DMS 273 treated with DMSO at 0.1 percent for 48 hours (cell line): Measurements from ENCODE around the gene PHOSPHO2.
"Not testable (repeated sequence)": the region's sequence is repeated elsewhere in the genome, so short reads cannot be mapped to it uniquely, and the experiment has no call there.

Experiments
- DNase-seq: peaks from one replicate; lab custom pipeline; 2025; lab: John Stamatoyannopoulos, UW

The PHOSPHO2 gene

DNA sequence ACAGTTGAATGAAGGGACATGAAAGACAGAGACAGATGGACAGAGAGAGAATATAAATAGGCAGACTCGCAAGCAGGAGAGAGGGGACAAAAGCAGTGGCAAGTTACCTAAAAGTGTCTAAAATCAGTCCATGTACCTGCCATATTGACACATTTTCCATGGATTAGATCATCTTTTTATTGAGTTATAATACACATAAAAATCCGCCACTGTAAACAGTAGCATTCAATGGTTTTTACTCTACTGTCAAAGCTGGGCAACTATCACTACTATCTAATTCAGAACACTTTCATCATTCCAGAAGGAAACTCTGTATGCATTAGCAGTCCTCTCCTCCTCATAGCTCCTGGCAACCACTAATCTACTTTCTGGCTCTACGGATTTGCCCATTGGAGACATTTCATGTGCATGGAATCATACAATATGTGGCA lies 10.1 kb upstream of the PHOSPHO2 start:
- no peak for DNase-seq

DNA sequence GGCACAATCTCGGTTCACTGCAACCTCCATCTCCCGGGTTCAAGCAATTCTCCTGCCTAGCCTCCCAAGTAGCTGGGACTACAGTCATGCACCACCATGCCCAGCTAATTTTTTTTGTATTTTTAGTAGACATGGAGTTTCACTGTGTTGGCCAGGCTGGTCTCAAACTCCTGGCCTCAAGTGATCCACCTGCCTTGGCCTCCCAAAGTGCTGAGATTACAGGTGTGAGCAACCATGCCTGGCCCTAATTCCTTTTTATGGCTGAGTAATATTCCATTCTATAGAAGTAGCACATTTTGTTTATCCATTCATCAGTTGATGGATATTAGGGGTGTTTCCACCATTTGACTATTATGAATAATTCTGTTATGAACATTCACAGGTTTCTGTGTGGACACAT lies 9.6 kb upstream of the PHOSPHO2 start:
- not testable (repeated sequence) for DNase-seq

DNA sequence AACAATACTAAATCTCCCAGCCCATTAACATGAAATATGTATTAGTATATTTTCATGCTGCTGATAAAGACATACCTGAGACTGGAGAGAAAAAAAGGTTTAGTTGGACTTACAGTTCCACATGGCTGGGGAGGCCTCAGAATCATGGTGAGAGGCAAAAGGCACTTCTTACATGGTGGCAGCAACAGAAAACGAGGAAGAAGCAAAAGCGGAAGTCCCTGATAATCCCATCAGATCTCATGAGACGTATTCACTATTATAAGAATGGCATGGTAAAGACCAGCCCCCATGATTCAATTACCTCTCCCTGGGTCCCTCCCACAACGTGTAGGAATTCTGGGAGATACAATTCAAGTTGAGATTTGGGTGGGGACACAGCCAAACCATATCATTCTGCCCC lies 7.4 kb upstream of the PHOSPHO2 start:
- DNase-seq = not testable (repeated sequence)

DNA sequence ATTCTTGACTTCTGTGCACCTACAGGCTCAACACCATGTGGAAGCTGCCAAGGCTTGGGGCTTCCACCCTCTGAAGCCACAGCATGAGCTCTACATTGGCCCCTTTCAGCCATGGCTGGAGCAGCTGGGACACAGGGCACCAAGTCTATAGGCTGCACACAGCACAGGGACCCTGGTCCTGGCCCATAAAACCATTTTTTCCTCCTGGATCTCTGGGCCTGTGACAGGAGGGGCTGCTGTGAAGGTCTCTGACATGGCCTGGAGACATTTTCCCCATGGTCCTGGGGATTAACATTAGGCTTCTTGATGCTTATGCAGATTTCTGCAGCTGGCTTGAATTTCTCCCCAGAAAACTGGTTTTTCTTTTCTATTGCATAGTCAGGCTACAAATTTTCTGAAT lies 6.3 kb upstream of the PHOSPHO2 start:
- DNase-seq = not testable (repeated sequence)

DNA sequence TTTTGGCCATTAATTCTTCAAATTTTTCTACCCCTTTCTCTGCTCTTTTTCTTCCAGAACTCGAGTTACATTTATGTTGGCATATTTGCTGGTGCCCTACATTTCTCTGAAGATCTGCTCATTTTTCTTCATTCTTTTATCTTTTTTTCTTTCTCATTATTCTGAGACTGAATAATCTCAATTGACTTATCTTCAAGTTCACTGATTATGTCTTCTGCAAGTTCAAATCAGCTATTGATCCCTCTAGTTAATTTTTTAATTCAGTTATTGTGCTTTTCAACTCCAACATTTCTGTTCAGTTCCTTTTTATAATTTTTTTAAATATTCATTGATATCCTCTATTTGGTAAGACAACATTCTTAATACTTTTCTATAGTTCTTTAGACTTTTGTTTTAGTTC lies 3.3 kb upstream of the PHOSPHO2 start:
- no peak for DNase-seq

DNA sequence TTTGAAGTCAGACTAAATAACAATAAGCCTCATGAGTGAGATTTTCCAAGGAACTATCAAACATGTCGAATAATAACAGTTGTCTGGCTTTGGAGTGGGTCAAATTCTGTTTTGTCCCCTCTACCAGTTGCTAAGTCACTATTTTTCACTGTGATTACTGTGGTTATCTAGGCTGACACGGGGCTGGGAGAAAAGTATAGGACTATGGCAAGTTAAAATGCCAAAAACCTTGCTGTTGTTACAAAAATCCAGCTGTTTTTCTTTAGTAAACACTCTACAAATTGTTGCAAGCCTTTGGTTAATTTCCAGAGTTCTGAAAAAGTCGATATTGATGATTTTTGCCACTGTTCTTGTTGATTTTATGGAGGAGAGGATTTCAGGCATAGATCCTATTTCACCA lies 1.6 kb upstream of the PHOSPHO2 start:
- no peak for DNase-seq

DNA sequence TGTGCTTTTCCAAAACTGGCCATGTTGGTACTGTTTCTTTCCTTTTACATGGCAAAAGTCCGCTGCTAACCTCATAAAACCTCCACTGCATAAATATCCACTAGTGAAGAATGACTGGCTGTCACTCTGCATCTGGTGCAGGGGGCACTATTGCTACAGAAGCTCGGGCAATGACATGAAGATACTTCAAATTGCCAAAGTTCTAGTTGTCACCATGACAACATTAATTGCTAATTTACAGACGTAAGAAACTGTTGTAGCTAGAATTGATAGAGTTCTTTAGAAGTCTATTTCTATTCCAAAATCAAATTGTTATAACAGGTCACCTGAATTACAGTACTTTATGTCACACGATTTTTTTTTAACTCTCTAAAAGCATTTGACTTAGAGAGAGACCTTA lies 909 bp upstream of the PHOSPHO2 start:
- DNase-seq = no peak

DNA sequence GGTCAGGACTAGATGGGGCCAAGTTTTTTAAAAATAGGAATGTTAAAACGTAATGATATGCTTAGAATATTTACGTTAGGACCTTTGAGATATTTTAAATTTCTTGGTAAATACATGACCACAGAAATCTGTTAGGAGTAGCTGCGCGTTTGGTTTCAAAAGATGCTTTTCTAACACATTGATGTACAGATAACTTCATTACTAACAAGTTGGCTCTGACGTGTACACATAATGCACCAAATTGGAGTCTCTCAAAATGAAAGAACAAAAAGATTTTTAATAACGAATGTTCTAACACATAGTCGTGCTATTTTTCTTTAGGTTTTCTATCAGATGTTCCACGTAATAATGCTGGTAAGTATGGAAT lies 608 bp downstream of the PHOSPHO2 start:
- no peak for DNase-seq

DNA sequence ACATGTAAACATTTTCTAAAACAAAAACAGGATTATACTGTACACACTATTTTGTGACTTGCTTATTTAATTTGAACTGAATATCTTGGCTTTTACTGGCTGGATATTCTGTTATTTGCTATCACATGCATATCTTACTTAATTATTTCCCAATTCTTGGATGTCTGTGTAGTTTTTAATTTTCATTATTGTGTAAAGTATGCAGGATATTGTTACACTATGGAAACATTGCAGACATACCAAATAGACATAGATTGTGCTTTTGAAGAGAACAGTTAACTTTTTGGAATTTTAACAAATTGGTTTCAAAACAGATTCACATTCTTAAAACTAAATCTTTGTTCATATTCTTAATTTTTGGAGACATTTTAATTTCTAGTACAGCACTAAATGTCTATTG lies 2.1 kb downstream of the PHOSPHO2 start:
- DNase-seq = no peak

DNA sequence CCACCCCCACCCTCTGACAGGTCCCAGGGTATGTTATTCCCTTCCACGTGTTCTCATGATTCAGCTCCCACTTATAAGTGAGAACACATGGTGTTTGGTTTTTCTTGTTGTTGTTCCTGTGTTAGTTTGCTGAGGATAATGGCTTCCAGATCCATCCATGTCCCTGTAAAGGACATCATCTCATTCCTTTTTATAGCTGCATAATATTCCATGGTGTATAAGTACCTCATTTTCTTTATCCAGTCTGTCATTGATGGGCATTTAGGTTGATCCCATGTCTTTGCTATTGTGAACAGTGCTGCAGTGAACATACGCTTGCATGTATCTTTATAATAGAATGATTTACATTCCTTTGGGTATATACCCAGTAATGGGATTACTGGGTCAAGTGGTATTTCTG lies 4.9 kb downstream of the PHOSPHO2 start:
- not testable (repeated sequence) for DNase-seq

DNA sequence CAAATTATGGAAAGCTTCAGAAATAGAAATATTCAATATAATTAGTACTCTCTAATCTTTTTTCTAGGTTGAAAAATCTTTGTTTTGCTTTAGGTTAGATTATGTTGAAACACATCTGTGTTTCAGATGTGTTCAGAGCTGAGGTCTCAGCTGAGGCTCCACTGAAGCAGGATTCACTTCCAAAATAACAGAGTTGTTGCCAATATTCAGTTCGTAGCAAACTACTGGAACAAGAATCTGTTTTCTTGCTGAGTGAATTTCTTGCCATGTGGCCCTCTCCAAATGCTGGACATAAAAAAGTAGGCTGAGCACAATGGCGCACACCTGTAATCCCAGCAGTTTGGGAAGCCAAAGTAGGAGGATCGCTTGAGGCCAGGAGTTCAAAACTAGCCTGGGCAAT lies 8.7 kb downstream of the PHOSPHO2 start:
- no peak for DNase-seq

DNA sequence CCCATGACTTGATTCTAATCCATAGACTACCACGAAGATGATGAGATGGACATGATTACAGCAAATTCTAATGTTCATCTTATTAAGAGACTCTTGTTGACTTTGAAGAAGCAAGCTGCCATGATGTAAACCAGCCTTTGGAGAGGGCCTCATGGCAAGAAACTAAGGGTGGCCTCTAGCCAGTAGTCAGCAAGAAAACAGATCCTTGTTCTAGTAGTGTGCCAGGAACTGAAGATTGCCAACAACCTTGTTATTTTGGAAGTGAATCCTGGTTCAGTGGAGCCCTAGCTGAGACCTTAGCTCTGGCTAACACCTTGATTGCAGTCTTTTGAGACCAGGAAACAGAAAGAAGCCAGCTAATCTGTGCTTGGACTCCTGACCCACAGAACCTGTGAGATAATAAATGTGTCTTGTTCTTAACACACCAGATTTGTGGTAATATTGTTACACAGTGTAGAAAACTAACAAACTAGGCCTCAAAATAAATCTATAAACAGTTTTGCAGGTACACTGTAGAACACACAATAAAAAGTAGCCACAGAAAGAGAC lies 10.0 kb downstream of the PHOSPHO2 start:
- no peak for DNase-seq

DNA sequence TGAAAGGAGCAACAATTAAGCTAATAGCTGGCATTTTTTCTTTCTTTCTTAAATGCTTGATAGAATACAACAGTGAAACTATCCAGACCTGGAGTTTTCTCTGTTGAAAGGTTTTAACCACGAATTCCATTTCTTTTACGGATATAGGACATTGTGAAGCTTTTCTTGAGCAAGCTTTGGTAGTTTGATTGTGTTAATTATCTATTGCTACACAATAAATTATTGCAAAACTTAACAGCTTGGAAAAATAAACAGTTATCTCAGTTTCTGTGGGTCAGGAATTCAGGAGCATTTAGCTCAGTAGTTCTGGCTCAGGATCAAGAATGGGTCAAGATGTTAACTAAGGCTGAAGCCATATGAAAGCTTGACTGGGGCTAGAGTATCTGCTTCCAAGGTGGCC lies 11.7 kb downstream of the PHOSPHO2 start:
- DNase-seq = no peak

DNA sequence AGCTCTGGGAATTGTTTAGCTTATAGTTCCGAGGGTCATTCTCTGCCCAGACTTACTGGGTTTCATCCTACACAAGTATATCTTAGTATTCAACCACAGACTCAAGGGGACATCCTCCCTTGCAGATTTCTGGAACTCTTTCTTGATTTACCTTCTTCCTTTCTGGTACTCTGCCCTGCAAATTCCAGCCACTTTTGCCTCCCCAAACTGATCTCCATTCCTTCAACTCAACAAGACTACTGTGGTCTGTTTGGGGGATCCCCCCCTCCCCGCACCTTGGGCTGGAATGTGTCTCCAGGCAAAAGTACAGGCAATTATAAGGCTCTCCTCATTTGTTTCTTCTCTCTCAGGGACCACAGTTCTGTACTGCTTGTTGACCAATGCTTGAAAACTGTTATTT lies 13.4 kb downstream of the PHOSPHO2 start:
- no peak for DNase-seq

DNA sequence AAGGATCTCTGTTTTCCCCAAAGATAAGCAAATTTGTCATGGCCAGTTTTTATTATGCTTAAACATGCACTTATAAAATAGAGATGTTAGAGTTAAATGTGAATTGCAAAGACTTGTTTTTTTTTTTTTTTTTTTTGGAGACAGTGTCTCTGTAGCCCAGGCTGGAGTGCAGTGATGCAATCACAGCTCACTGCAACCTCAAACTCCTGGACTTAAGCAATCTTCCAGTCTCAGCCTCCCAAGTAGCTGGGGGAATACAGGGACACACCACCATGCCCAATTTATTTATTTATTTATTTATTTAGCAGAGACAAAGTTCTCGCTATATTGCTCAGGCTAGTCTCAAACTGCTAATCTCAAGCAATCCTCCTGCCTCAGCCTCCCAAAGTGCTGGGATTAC lies 15.1 kb downstream of the PHOSPHO2 start:
- DNase-seq = no peak

DNA sequence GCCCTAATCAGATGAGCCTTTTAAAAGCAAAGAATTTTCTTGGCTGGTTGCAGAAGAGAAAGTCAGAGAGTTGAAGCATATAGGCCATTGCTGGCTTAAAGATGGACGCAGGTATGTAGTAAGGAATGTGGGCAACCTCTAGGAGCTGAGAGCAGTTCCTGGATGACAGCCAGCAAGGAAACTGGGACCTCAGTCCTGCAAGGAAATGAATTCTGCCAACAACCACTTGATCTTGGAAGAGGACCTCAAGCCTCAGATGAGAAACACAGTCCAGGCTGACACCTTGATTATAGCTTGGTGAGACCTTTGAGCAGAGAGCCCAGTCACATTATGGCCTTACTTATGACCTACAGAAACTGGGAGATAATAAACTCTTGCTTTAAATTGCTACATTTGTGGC lies 15.7 kb downstream of the PHOSPHO2 start:
- no peak for DNase-seq

DNA sequence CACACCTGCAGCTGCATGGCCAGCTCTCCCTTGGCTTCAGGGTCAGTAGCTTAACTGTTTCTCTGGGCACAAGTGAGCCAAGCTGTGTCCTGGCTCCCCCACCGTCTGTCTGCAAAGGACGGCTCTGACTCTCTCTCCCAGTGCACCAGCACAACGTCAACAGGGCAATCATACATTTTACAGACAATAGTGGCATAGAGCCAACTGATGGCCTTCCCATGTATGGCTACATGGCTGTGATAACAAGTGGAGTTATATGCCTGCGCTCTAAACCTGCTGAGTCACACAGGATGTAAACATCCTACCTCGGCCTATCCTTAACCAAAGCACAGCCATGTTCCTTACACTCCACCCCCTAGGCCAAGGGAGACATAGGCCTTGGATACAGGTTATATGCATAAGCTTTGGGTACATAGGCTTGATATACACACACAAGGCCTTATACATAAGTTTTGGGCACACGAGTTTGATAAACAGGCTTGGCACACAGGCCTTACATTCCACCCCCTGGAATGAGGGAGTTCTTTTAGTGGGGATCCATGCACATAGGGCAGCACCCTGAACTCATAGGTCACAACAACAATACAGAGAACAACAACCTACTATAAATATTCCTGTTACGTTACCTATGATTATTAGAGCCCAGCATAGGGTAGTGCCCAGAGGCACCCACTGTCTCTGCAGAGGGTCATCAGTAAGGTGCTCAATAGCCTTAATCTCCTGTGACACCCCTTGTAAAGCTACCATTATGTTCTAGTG lies 17.7 kb downstream of the PHOSPHO2 start:
- no peak for DNase-seq

DNA sequence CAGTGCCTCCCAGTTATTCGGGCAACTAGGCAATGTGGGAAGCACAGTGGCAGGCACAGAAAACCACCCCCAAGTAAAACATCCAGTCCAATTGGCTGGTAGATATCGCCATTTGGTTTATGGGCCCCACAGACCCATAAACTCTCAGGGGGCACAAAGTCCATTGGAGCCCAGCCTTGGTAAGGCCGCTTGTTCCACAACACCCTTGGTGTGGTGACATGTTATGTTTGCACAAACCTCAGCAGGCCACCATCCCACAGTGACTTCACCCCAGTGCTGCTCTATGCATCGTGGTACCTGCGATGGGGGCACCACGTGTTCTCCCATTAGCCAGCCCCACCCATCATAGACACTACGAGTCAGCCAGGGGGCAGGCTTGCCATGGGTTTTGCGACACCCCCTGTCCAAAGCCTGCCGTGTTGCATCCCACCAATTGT lies 18.5 kb downstream of the PHOSPHO2 start:
- no peak for DNase-seq

DNA sequence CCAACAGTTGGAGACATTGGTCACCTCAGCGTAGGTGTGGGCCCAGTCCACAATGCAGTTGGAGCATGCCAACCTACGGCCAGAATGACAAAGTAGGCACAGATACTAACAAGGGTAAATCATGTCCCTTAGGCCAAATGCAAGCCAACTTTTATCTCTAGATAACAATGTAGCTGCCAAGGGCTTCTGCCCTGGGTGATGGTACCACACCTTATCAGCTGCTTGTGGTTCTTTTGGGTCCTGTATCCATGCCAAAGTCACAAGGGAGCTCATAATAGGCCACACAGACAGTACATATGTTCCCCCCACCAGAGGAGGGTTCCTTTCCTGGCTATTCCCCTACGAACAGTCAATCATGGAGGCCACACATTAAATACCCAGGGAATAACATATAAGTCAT lies 19.1 kb downstream of the PHOSPHO2 start:
- no peak for DNase-seq

DNA sequence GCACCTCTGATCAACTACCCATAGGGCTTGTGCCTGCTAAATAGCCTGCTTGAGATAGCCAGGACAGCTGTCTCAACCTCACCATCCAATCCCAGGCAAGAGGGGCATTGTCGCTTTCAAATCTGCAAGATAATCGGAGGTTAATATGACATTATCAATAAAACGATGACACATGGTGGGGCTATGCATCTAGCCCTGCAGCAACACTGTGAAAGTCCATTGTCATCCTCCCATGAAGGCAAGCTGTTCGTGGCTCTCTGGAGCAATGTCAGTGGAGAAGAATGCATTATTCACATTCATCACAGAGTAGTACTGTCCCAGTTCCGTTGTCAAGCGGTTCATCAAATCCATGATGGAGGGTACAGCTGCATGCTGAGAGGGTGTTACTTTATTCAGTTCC lies 20.4 kb downstream of the PHOSPHO2 start:
- DNase-seq = no peak

DNA sequence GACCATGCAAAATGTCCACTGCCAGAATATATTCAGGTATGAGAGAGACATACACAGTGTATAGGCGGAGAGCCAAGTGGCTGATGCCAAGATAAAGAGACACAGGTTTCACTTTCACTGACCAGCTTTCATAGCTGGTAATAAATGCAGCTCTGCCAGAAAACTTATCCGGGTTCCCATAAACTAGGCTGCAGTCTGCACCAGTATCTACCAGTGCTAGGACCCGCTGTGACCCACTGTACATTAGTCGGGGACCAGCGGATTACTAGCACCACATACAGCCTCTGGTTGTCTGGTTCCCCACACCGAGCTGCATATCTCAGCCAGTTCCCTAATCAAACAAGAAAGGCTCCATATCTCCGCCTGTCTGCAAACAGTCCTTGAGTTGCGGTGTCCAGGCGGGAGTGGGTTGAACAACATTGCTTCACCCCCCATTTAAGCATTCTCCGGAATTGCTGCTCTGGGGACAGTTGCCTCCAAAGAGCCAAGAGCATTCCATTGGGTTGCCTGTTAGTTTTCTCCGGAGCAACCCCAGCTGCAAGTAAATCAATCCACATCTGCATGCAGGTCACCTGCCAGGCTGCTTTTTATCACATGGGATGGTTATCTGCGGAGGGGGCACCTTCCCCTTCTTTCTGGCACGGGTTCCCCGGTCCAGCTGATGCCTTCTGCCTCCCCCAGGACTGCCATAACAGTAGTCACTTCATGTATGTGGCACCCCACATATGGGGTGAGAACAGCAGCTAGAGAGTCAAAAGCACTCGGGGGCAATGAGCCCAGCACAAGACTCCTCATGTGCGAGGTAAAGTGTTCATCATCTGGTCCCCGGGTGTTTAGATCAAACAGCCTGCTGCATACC lies 21.3 kb downstream of the PHOSPHO2 start:
- no peak for DNase-seq

DNA sequence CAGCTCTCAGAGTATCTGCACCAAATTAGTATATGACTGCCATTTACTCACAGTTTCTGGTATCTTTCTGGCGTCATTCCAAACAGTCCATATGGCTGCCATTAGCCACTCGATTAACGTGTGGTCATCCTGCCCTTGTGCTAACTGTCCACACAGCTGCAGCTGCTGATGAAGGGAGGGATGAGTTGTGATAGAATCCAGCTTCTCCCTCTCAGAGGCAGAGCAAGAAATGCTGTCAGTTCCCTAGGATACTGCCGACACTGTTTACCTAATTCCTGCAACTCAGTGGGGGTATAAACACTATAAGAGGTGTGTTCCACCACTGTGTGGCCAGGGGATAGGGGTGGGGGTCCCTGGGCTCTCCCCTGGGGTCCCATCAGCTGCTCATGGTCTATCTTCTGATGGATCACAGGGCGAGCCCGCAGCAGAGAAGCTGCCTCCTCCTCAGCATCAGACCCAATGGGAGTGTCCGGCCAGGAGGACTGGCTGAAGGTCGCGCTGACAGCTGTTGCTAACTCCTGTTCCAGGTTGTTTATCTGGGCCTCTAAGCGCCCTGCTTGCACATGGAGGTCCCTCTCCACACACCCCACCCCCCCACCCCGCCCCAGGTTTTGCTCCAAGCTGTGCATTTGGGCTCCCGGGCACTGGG lies 22.1 kb downstream of the PHOSPHO2 start:
- DNase-seq = peak; percentile 47
